GM12892 (cell line): ENCODE results near the gene MYO5A.

ENCODE experiments used
- POLR2A ChIP-seq: IDR thresholded peaks from 2 replicates; pipeline ENCODE4 v1.6.1; 2011; ENCODE audit warnings: low read depth, low read length, control low read depth
- POLR2AphosphoS5 ChIP-seq: IDR thresholded peaks from 2 replicates; pipeline ENCODE4 v1.6.1; 2011; ENCODE audit warnings: low read depth, low read length, control low read depth
- TAF1 ChIP-seq: IDR thresholded peaks from 2 replicates; pipeline ENCODE4 v1.6.1; 2011; ENCODE audit warnings: low read depth, mild to moderate bottlenecking, control low read depth, low read length, borderline replicate concordance

- TF ChIP-seq POLR2A (no peak), POLR2AphosphoS5 (no peak), TAF1 (no peak)
Observed at GRCh38 chr15:52383100-52383588, 145.5 kb downstream of the MYO5A start.
